HEK293 (cell line): ENCODE data around the gene NET1.

Experiments
- CTCF ChIA-PET: fragments of 350-600 bp; formaldehyde crosslinking; extraction: SDS; loops from one replicate; lab custom pipeline; 2021; ENCODE audit warnings: antibody characterized with exemption; lab: Yijun Ruan, JAX
- POLR2A ChIA-PET: fragments of 300-600 bp; formaldehyde crosslinking; extraction: SDS; loops from one replicate; lab custom pipeline; 2020; ENCODE audit warnings: antibody characterized with exemption, inconsistent platforms; lab: Yijun Ruan, JAX
- H3K27ac ChIP-seq: fragments of 200-500 bp; sonication (Bioruptor generic); 2 replicates; pipeline ENCODE4 v1.5.1; 2014; ENCODE audit warnings: low read depth, low read length, control low read depth, inconsistent platforms; ENCODE audit errors: extremely low read depth
- H3K36me3 ChIP-seq, 2 experiments: fragments of 200-500 bp in 1 of 2; sonication (Bioruptor generic) in 1 of 2; 1 replicate in 1 of 2; 2 replicates in 1 of 2; pipeline ENCODE4 v1.5.1; 2014 to 2017; ENCODE audit warnings: inconsistent platforms in 2 of 2, low read length in 2 of 2; ENCODE audit not compliant: control insufficient read depth in 2 of 2, insufficient read depth in 1 of 2
- H3K4me1 ChIP-seq: fragments of 200-500 bp; sonication (Bioruptor generic); 2 replicates; pipeline ENCODE4 v1.5.1; 2014; ENCODE audit warnings: mild to moderate bottlenecking, low read length, inconsistent platforms; ENCODE audit not compliant: control insufficient read depth, insufficient read depth
- H3K4me3 ChIP-seq: 2 replicates; pipeline ENCODE4 v1.5.1; 2011; ENCODE audit warnings: low read depth, mild to moderate bottlenecking, control low read depth, low read length, moderate library complexity
- H3K9me3 ChIP-seq: fragments of 200-500 bp; sonication (Bioruptor generic); 2 replicates; pipeline ENCODE4 v1.5.1; 2014; ENCODE audit warnings: low read depth, low read length, inconsistent platforms; ENCODE audit not compliant: control insufficient read depth, insufficient read depth
- IKZF3 ChIP-seq: fragments of 450-650 bp; IDR thresholded peaks from 2 replicates; pipeline ENCODE4 v1.5.0; 2018; ENCODE audit warnings: missing biosample characterization, mild to moderate bottlenecking, missing genetic modification characterization, moderate library complexity
- MYNN ChIP-seq: fragments of 450-650 bp; formaldehyde crosslinking; IDR thresholded peaks from 2 replicates; pipeline ENCODE4 v1.5.1; 2016; ENCODE audit warnings: missing biosample characterization, missing genetic modification characterization, borderline replicate concordance
- PRDM1 ChIP-seq: fragments of 450-650 bp; formaldehyde crosslinking; IDR thresholded peaks from 2 replicates; pipeline ENCODE4; 2016; ENCODE audit warnings: missing biosample characterization, missing genetic modification characterization
- SCRT2 ChIP-seq: fragments of 450-650 bp; formaldehyde crosslinking; IDR thresholded peaks from 2 replicates; pipeline ENCODE4 v1.5.1; 2016; ENCODE audit warnings: missing biosample characterization, missing genetic modification characterization
- ZNF138 ChIP-seq: fragments of 450-650 bp; formaldehyde crosslinking; IDR thresholded peaks from 2 replicates; pipeline ENCODE4 v1.5.1; 2016; ENCODE audit warnings: missing biosample characterization, missing genetic modification characterization, borderline replicate concordance
- ZNF184 ChIP-seq: fragments of 450-650 bp; IDR thresholded peaks from 2 replicates; pipeline ENCODE4 v1.5.1; 2018; ENCODE audit warnings: missing biosample characterization, mild to moderate bottlenecking, missing genetic modification characterization
- ZNF292 ChIP-seq: fragments of 450-650 bp; formaldehyde crosslinking; IDR thresholded peaks from 2 replicates; pipeline ENCODE4 v1.5.1; 2016; ENCODE audit warnings: low read depth, missing biosample characterization, missing genetic modification characterization, borderline replicate concordance
- ZNF518A ChIP-seq: fragments of 450-650 bp; formaldehyde crosslinking; conservative IDR thresholded peaks from 2 replicates; pipeline ENCODE4 v1.5.1; 2016; ENCODE audit warnings: low read depth, missing biosample characterization, missing genetic modification characterization
- ZNF561 ChIP-seq: fragments of 450-650 bp; IDR thresholded peaks from 2 replicates; pipeline ENCODE4 v1.5.1; 2018; ENCODE audit warnings: missing biosample characterization, missing genetic modification characterization, borderline replicate concordance
- ZNF623 ChIP-seq: fragments of 450-650 bp; formaldehyde crosslinking; IDR thresholded peaks from 2 replicates; pipeline ENCODE4 v1.5.1; 2016; ENCODE audit warnings: missing biosample characterization, missing genetic modification characterization
- ZNF76 ChIP-seq: fragments of 450-650 bp; formaldehyde crosslinking; IDR thresholded peaks from 2 replicates; pipeline ENCODE4; 2016; ENCODE audit warnings: low read depth, missing biosample characterization, missing genetic modification characterization, borderline replicate concordance
- ZSCAN16 ChIP-seq: fragments of 450-650 bp; formaldehyde crosslinking; IDR thresholded peaks from 2 replicates; pipeline ENCODE4 v1.5.1; 2016; ENCODE audit warnings: missing biosample characterization, missing genetic modification characterization
- ZSCAN4 ChIP-seq: fragments of 450-650 bp; formaldehyde crosslinking; IDR thresholded peaks from 2 replicates; pipeline ENCODE4 v1.5.1; 2017; ENCODE audit warnings: missing biosample characterization, missing genetic modification characterization
- TF ChIP-seq, protein P1 (sequence below): fragments of 450-650 bp; IDR thresholded peaks from 2 replicates; pipeline ENCODE4 v1.5.1; 2018; ENCODE audit warnings: missing biosample characterization, mild to moderate bottlenecking, missing genetic modification characterization
- TF ChIP-seq, protein P2 (sequence below): fragments of 450-650 bp; formaldehyde crosslinking; IDR thresholded peaks from 2 replicates; pipeline ENCODE4 v1.5.1; 2016; ENCODE audit warnings: missing biosample characterization, missing genetic modification characterization
- TF ChIP-seq, protein P3 (sequence below): fragments of 450-650 bp; formaldehyde crosslinking; IDR thresholded peaks from 2 replicates; pipeline ENCODE4 v1.5.1; 2016; ENCODE audit warnings: missing biosample characterization, missing genetic modification characterization
- TF ChIP-seq, protein P4 (sequence below): fragments of 450-650 bp; formaldehyde crosslinking; IDR thresholded peaks from 2 replicates; pipeline ENCODE4 v1.5.1; 2017; ENCODE audit warnings: missing biosample characterization, missing genetic modification characterization

The NET1 gene

DNA sequence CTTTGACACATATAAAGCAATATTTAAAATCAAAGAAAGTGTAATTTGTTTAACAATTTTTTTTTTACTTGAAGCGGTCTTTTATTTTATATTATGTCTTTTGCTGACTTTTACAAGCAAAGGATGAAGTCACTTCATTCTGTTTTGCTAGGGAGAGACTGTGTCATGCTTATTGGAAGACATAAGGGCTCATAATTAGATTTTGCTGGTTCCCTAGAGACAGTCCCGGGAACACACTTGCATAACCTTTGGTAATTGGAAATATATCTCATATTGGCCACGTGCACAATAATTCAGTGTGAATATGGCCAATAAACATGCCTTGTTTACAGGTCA, 448 bp upstream of the NET1 start:
- no peak for TF ChIP-seq ZSCAN16 (tag by site-specific recombination)
- 0 out of 2 replicates have a peak, but pooled peaks have one; percentile 8 for TF ChIP-seq ZNF518A (tag by site-specific recombination)
- TF ChIP-seq ZNF184 (tag by site-specific recombination) = 0 out of 2 replicates have a peak, but pooled peaks have one; percentile 41
- TF ChIP-seq, protein P1, sequence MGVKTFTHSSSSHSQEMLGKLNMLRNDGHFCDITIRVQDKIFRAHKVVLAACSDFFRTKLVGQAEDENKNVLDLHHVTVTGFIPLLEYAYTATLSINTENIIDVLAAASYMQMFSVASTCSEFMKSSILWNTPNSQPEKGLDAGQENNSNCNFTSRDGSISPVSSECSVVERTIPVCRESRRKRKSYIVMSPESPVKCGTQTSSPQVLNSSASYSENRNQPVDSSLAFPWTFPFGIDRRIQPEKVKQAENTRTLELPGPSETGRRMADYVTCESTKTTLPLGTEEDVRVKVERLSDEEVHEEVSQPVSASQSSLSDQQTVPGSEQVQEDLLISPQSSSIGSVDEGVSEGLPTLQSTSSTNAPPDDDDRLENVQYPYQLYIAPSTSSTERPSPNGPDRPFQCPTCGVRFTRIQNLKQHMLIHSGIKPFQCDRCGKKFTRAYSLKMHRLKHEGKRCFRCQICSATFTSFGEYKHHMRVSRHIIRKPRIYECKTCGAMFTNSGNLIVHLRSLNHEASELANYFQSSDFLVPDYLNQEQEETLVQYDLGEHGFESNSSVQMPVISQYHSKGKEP = 0 out of 2 replicates have a peak, but pooled peaks have one; percentile 9
- TF ChIP-seq ZNF561 (tag by site-specific recombination) = no peak
- TF ChIP-seq, protein P2, sequence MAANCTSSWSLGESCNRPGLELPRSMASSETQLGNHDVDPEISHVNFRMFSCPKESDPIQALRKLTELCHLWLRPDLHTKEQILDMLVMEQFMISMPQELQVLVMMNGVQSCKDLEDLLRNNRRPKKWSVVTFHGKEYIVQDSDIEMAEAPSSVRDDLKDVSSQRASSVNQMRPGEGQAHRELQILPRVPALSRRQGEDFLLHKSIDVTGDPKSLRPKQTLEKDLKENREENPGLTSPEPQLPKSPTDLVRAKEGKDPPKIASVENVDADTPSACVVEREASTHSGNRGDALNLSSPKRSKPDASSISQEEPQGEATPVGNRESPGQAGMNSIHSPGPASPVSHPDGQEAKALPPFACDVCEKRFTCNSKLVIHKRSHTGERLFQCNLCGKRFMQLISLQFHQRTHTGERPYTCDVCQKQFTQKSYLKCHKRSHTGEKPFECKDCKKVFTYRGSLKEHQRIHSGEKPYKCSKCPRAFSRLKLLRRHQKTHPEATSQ (tag by site-specific recombination) = no peak
- TF ChIP-seq MYNN (tag by site-specific recombination) = no peak
- TF ChIP-seq, protein P3, sequence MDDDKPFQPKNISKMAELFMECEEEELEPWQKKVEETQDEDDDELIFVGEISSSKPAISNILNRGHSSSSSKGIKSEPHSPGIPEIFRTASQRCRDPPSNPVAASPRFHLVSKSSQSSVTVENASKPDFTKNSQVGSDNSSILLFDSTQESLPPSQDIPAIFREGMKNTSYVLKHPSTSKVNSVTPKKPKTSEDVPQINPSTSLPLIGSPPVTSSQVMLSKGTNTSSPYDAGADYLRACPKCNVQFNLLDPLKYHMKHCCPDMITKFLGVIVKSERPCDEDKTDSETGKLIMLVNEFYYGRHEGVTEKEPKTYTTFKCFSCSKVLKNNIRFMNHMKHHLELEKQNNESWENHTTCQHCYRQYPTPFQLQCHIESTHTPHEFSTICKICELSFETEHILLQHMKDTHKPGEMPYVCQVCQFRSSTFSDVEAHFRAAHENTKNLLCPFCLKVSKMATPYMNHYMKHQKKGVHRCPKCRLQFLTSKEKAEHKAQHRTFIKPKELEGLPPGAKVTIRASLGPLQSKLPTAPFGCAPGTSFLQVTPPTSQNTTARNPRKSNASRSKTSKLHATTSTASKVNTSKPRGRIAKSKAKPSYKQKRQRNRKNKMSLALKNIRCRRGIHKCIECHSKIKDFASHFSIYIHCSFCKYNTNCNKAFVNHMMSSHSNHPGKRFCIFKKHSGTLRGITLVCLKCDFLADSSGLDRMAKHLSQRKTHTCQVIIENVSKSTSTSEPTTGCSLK = no peak
- no peak for TF ChIP-seq ZNF138 (tag by site-specific recombination)
- no peak for TF ChIP-seq ZNF623
- H3K9me3 ChIP-seq = no peaks in the 10 kb centered on the region
- peaks cover 3% of the 10 kb centered on the region; the same call in 1 of the 2 replicates for H3K4me1 ChIP-seq
- no peak overlapping the region; the same call in 1 of the 2 replicates for H3K27ac ChIP-seq
- ChIA-PET POLR2A (interaction anchor here (1.1 kb wide), 1 partner anchor 34 kb away, joined by 3 read pairs; no protein-coding TSS in a partner anchor), CTCF (interaction anchor here (0.5 to 1.3 kb wide), 4 partner anchors 18 to 1293 kb away, joined by 3 to 5 read pairs (median 4); no protein-coding TSS in a partner anchor)
- peaks cover 0 to 3% of the 10 kb centered on the region in 2 experiments; a peak in 1 of 3 replicates for H3K36me3 ChIP-seq
- H3K4me3 ChIP-seq = peak overlapping the region; percentile 97; the same call in 1 of the 2 replicates

- Histone ChIP-seq H3K4me3 (peak overlapping the region; percentile 97), H3K36me3 (peaks cover 0 to 6% of the 10 kb centered on the region in 2 experiments; a peak in 1 of 3 replicates), H3K9me3 (no peaks in the 10 kb centered on the region), H3K27ac (no peak overlapping the region), H3K4me1 (peaks cover 3% of the 10 kb centered on the region; the same call in 1 of the 2 replicates)
- ChIA-PET POLR2A (interaction anchor here (0.5 to 1.1 kb wide), 3 partner anchors 17 to 33 kb away, joined by 3 to 4 read pairs (median 3); no protein-coding TSS in a partner anchor), CTCF (no interaction called here)
- peak; percentile 91 for TF ChIP-seq SCRT2 (tag by site-specific recombination)
- TF ChIP-seq, protein P4, sequence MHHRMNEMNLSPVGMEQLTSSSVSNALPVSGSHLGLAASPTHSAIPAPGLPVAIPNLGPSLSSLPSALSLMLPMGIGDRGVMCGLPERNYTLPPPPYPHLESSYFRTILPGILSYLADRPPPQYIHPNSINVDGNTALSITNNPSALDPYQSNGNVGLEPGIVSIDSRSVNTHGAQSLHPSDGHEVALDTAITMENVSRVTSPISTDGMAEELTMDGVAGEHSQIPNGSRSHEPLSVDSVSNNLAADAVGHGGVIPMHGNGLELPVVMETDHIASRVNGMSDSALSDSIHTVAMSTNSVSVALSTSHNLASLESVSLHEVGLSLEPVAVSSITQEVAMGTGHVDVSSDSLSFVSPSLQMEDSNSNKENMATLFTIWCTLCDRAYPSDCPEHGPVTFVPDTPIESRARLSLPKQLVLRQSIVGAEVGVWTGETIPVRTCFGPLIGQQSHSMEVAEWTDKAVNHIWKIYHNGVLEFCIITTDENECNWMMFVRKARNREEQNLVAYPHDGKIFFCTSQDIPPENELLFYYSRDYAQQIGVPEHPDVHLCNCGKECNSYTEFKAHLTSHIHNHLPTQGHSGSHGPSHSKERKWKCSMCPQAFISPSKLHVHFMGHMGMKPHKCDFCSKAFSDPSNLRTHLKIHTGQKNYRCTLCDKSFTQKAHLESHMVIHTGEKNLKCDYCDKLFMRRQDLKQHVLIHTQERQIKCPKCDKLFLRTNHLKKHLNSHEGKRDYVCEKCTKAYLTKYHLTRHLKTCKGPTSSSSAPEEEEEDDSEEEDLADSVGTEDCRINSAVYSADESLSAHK (tag by site-specific recombination) = peak; percentile 90
- TF ChIP-seq PRDM1 = peak; percentile 83
- TF ChIP-seq ZNF76 (tag by site-specific recombination) = peak; percentile 11; the same call in 1 of the 2 replicates
- no peak for TF ChIP-seq ZSCAN4 (tag by site-specific recombination)
- TF ChIP-seq IKZF3 (tag by site-specific recombination) = 0 out of 2 replicates have a peak, but pooled peaks have one; percentile 45
- no peak for TF ChIP-seq ZNF292 (tag by site-specific recombination)
Observed at GRCh38 chr10:5413012-5413938, 918 bp downstream of the NET1 start.
